ENCODE measurements around the gene KCNJ5.

KCNJ5 gene

GRCh38 chr11:128906185-128907050 lies 15.3 kb downstream of the KCNJ5 start:
- DNase-seq (ENCODE audit: low read depth) = no peak
- no peak overlapping the region for H3K4me3 ChIP-seq (ENCODE audit: low read depth, low read length)
- TF ChIP-seq, protein P1, sequence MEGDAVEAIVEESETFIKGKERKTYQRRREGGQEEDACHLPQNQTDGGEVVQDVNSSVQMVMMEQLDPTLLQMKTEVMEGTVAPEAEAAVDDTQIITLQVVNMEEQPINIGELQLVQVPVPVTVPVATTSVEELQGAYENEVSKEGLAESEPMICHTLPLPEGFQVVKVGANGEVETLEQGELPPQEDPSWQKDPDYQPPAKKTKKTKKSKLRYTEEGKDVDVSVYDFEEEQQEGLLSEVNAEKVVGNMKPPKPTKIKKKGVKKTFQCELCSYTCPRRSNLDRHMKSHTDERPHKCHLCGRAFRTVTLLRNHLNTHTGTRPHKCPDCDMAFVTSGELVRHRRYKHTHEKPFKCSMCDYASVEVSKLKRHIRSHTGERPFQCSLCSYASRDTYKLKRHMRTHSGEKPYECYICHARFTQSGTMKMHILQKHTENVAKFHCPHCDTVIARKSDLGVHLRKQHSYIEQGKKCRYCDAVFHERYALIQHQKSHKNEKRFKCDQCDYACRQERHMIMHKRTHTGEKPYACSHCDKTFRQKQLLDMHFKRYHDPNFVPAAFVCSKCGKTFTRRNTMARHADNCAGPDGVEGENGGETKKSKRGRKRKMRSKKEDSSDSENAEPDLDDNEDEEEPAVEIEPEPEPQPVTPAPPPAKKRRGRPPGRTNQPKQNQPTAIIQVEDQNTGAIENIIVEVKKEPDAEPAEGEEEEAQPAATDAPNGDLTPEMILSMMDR (IDR thresholded peaks at IDR 0.05; ENCODE audit: control insufficient read depth, extremely low read depth, insufficient read depth) = no peak

DNA sequence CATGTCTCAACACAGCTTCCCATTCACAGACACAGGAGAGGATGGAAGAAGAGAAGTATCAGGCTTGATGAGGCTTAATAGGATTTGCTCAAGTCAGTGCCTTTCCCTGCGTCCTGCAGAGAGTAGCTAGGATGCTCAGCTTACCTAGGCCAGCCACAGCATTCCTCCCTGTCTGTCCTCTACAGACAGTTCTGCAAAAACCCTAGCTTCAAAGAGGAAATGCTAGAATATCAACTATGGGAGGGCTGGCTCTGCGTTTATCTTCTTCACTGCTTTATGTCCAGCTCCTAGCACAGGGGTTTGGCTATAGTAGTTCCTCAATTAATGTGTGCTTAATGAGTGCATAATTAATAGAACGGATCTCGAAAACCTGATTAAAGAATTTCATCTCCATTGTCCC lies 16.4 kb downstream of the KCNJ5 start:
- no peak for DNase-seq (ENCODE audit: low read depth)
- no peak overlapping the region for H3K4me3 ChIP-seq (ENCODE audit: low read depth, low read length)
- TF ChIP-seq, protein P1 (IDR thresholded peaks at IDR 0.05; ENCODE audit: control insufficient read depth, extremely low read depth, insufficient read depth) = no peak

- H3K4me3 ChIP-seq (ENCODE audit: low read depth, low read length) = no peak overlapping the region
- TF ChIP-seq, protein P1 (IDR thresholded peaks at IDR 0.05; ENCODE audit: control insufficient read depth, extremely low read depth, insufficient read depth) = no peak
- DNase-seq (ENCODE audit: low read depth) = no peak
These were observed 17.5 kb downstream of the KCNJ5 start for GRCh38 chr11:128908391-128909246.

DNA sequence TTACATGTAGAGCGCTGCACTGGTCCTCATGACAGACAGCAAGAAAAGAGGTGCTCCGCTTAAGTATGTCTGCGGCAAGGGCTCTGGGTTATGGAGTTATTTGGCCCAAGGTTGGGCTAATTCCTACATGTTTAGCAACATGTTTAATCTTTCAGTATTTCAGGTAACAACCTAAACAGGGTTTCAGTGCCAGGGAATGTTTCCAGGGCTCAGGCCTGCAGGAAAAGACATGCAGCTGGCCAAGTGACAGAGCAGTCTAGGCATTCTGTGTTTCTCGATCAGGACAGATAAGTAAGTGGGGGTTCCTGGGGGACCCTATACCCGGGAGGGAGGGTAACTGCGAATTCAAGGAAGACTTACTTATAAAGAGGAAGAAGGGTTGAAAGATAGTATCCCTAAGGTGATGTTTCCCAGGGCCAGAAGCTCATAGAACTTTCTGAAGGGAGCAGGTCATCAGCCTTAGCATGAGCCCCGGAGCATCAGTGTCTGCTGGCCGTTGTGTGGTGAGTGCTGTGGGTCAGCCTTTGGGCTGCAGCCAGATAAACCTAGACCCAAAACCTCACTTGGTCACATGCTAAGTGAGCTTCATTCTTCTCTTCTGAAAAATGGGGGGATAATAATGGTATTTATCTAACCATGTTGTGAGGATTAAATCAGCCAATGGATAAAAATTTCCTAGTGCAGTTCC lies 18.4 kb downstream of the KCNJ5 start:
- no peak overlapping the region for H3K4me3 ChIP-seq (ENCODE audit: low read depth, low read length)
- TF ChIP-seq, protein P1 (IDR thresholded peaks at IDR 0.05; ENCODE audit: control insufficient read depth, extremely low read depth, insufficient read depth) = no peak
- DNase-seq (ENCODE audit: low read depth) = no peak

GRCh38 chr11:128910576-128910975 lies 19.4 kb downstream of the KCNJ5 start:
- DNase-seq (ENCODE audit: low read depth) = no peak
- TF ChIP-seq, protein P1 (IDR thresholded peaks at IDR 0.05; ENCODE audit: control insufficient read depth, extremely low read depth, insufficient read depth) = no peak
- no peak overlapping the region for H3K4me3 ChIP-seq (ENCODE audit: low read depth, low read length)

DNA sequence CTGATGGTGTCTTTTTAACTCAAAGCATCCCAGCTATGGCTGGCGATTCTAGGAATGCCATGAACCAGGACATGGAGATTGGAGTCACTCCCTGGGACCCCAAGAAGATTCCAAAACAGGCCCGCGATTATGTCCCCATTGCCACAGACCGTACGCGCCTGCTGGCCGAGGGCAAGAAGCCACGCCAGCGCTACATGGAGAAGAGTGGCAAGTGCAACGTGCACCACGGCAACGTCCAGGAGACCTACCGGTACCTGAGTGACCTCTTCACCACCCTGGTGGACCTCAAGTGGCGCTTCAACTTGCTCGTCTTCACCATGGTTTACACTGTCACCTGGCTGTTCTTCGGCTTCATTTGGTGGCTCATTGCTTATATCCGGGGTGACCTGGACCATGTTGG lies 20.1 kb downstream of the KCNJ5 start:
- DNase-seq (ENCODE audit: low read depth) = no peak
- TF ChIP-seq, protein P1 (IDR thresholded peaks at IDR 0.05; ENCODE audit: control insufficient read depth, extremely low read depth, insufficient read depth) = no peak
- no peak overlapping the region for H3K4me3 ChIP-seq (ENCODE audit: low read depth, low read length)
